Gastroesophageal sphincter (tissue), 4 donors: ENCODE data around the gene NAP1L4. TPM values are rescaled to one million over a fixed set of nuclear protein-coding genes. Genes with fewer than 3 reads are reported as not detected.

Experiments
- ATAC-seq: fragments of 150-250 bp; one replicate; pipeline ENCODE4 v1.9.1; 2016; ENCODE audit warnings: mild to moderate bottlenecking, moderate library complexity
- H3K27ac ChIP-seq, 4 donors: fragments of 200-600 bp; sonication (generic) in 3 of 4; 1 replicate in 3 of 4; 2 replicates in 1 of 4; pipeline ENCODE4 v1.5.1; 2016 to 2019
- H3K27me3 ChIP-seq: fragments of 200-600 bp; sonication (generic); one replicate; pipeline ENCODE4 v1.5.1; 2019
- H3K36me3 ChIP-seq, 2 donors: fragments of 200-600 bp; sonication (generic); one replicate each; pipeline ENCODE4 v1.5.1; 2019; ENCODE audit warnings: control low read depth in 1 of 2
- H3K4me1 ChIP-seq, 3 donors: fragments of 200-600 bp; sonication (generic); 1 replicate in 2 of 3; 2 replicates in 1 of 3; pipeline ENCODE4 v1.5.1; 2016 to 2019; ENCODE audit warnings: control low read depth in 2 of 3
- H3K4me3 ChIP-seq, 2 donors: fragments of 200-600 bp; sonication (generic); one replicate each; pipeline ENCODE4 v1.5.1; 2019; ENCODE audit warnings: mild to moderate bottlenecking in 1 of 2, moderate library complexity in 1 of 2
- H3K9me3 ChIP-seq, 3 donors: fragments of 200-600 bp; sonication (generic); one replicate each; pipeline ENCODE4 v1.5.1; 2017 to 2019; ENCODE audit warnings: control low read depth in 2 of 3
- CTCF ChIP-seq, 4 experiments: fragments of 200-600 bp in 2 of 4; fragments of 450-650 bp in 2 of 4; sonication (generic) in 1 of 4; IDR thresholded peaks; one replicate each; pipeline ENCODE4 v1.5.1; 2017 to 2019; ENCODE audit warnings: antibody characterized with exemption in 4 of 4, mild to moderate bottlenecking in 2 of 4, moderate library complexity in 2 of 4
- EP300 ChIP-seq: sonication (generic); formaldehyde crosslinking; IDR thresholded peaks from one replicate; pipeline ENCODE4 v1.6.1; 2017; ENCODE audit warnings: antibody characterized with exemption, mild to moderate bottlenecking
- POLR2A ChIP-seq, 2 donors: fragments of 450-650 bp; IDR thresholded peaks; one replicate each; pipeline ENCODE4 v1.6.1; 2017; ENCODE audit warnings: antibody characterized with exemption in 2 of 2, mild to moderate bottlenecking in 2 of 2, moderate library complexity in 1 of 2
- POLR2AphosphoS5 ChIP-seq: sonication (generic); formaldehyde crosslinking; IDR thresholded peaks from one replicate; pipeline ENCODE4 v1.6.1; 2017; ENCODE audit warnings: antibody characterized with exemption
- WGBS, 2 donors: methylation state at CpG; one replicate each; pipeline ENCODE4 v1.1.5; 2018; ENCODE audit warnings: low coverage in 1 of 2; 5-methylcytosine and 5-hydroxymethylcytosine counted together
- total RNA-seq, 4 donors: library from RNA; depleted of rRNA; stranded (reverse); fragments of >200 nt; gene quantifications; one replicate each; pipeline ENCODE4 v1.1.0, GENCODE V29; 2016

The NAP1L4 gene
- total RNA-seq, 4 donors from 2014 or later = 107 to 175 (median 137) TPM

DNA sequence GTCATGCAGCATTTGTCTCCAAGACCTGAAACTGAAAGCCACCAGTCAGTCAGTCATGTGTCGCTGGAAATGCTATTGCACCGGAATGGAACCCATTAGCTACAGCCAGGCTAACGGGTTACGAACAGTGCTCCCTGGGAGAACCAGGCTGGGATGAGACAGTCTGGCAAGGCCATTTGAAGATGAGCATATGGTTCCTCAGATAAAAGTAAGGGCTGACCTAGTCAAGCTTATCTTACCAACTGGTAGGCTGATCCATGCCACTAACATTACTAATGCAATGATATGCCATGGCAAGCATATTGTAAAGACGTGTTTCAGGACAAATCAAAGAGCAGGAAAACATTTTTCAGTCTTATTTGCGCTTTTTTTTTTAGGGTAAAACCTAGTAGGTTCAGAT is 28.4 kb downstream of the NAP1L4 start:
- Histone ChIP-seq H3K27me3 (no peaks in the 10 kb centered on the region), H3K4me3 (no peak overlapping the region), H3K9me3 (no peaks in the 10 kb centered on the region), H3K27ac (no peak overlapping the region), H3K4me1 (no peaks in the 10 kb centered on the region), H3K36me3 (peaks cover 0 to 100% of the 10 kb centered on the region in 2 donors)
- TF ChIP-seq EP300 (no peak), POLR2A (IDR thresholded peaks at IDR 0.05) (no peak)
- no peak for ATAC-seq
- WGBS, 2 donors = 85 to 100% methylated on average over 2 to 4 of the region's 6 CpGs

- Histone ChIP-seq H3K36me3 (peaks cover 0 to 100% of the 10 kb centered on the region in 2 donors), H3K27ac (no peak overlapping the region), H3K4me3 (no peak overlapping the region), H3K9me3 (no peaks in the 10 kb centered on the region), H3K4me1 (no peaks in the 10 kb centered on the region), H3K27me3 (no peaks in the 10 kb centered on the region)
- TF ChIP-seq POLR2A (IDR thresholded peaks at IDR 0.05) = no peak
- no peak for TF ChIP-seq CTCF (IDR thresholded peaks at IDR 0.05)
- no peak for TF ChIP-seq POLR2AphosphoS5
- TF ChIP-seq EP300 = no peak
- WGBS, 2 donors = 84% methylated on average over 7 of the region's 7 CpGs; no CpG with 5 or more reads in 1 of the 2 donors
- ATAC-seq = no peak
Observed at GRCh38 chr11:2963112-2963754, 28.9 kb downstream of the NAP1L4 start.

DNA sequence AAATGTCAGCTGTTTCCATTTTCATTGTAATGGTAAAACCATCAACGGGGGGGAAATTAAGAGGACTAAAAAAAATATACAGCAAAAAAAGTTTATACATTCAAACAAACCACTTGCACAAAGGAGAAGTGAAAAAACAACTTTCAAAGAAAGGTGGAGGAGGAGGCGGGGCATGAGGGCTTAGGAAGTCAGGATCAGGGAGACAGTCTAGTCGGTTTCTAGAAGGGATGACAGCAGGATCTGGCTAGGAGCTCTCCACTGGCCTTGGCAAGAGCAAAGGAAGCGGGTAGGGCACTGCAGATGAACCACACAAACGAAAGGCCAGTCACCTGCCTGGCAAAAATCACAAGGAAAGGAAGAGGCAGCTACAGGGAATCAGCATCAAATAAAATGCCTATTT is 31.0 kb downstream of the NAP1L4 start:
- no peak for ATAC-seq
- Histone ChIP-seq H3K9me3 (no peaks in the 10 kb centered on the region), H3K27ac (no peak overlapping the region), H3K36me3 (peaks cover 0 to 100% of the 10 kb centered on the region in 2 donors), H3K27me3 (no peaks in the 10 kb centered on the region), H3K4me1 (no peaks in the 10 kb centered on the region), H3K4me3 (no peak overlapping the region)
- 75 to 83% methylated on average over 2 to 4 of the region's 5 CpGs for WGBS, 2 donors
- no peak for TF ChIP-seq POLR2AphosphoS5
- TF ChIP-seq CTCF (IDR thresholded peaks at IDR 0.05) = no peak
- TF ChIP-seq POLR2A (IDR thresholded peaks at IDR 0.05) = no peak
- no peak for TF ChIP-seq EP300

GRCh38 chr11:2960139-2960538 is 32.0 kb downstream of the NAP1L4 start:
- WGBS, 2 donors = 95 to 100% methylated on average over 3 of the region's 7 CpGs
- no peak overlapping the region for H3K4me3 ChIP-seq
- no peaks in the 10 kb centered on the region for H3K27me3 ChIP-seq
- no peak overlapping the region for H3K27ac ChIP-seq
- TF ChIP-seq POLR2AphosphoS5 (no peak), CTCF (IDR thresholded peaks at IDR 0.05) (no peak), POLR2A (IDR thresholded peaks at IDR 0.05) (no peak), EP300 (no peak)
- peaks cover 0 to 100% of the 10 kb centered on the region in 2 donors for H3K36me3 ChIP-seq
- H3K9me3 ChIP-seq = no peaks in the 10 kb centered on the region
- no peak for ATAC-seq
- H3K4me1 ChIP-seq = no peaks in the 10 kb centered on the region

DNA sequence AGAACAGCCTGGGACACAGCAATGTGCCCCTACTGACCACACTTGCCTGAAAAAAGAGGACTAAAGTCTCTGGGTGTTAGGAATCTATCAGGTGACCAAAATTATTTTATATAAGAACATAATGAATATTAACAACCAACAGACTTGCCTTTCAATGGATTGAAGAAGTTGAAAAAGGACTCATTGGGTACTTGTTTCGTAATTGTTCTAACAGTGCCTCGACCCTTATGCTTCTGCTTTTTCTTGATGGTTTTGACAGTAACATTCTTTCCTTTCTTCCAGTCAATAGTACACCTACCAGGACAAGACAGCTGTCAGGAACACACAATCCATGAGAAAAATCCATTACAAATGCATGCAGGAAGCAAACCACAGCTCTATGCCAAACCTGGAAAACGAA is 33.9 kb downstream of the NAP1L4 start:
- Histone ChIP-seq H3K4me1 (no peaks in the 10 kb centered on the region), H3K36me3 (peaks cover 0 to 100% of the 10 kb centered on the region in 2 donors), H3K27me3 (no peaks in the 10 kb centered on the region), H3K9me3 (no peaks in the 10 kb centered on the region), H3K27ac (no peak overlapping the region), H3K4me3 (no peak overlapping the region)
- ATAC-seq = no peak
- no peak for TF ChIP-seq CTCF (IDR thresholded peaks at IDR 0.05)
- no peak for TF ChIP-seq POLR2AphosphoS5
- no peak for TF ChIP-seq EP300
- no peak for TF ChIP-seq POLR2A (IDR thresholded peaks at IDR 0.05)
- WGBS, 2 donors = 58 to 66% methylated on average over 3 of the region's 3 CpGs
